PC-3 (cell line): ENCODE measurements around the gene QPRT. TPM values are rescaled to one million over a fixed set of nuclear protein-coding genes. Genes with fewer than 3 reads are reported as not detected.

ENCODE experiments used
- ATAC-seq: fragments of 200-7000 bp; cut with Tn5 transposase; 2 replicates; pipeline ENCODE4 v1.9.1; 2020; ENCODE audit warnings: mild to moderate bottlenecking, moderate library complexity
- BruUV-seq: library from RNA; stranded (reverse); fragments of 400-500 nt; replicated peaks from 2 replicates; lab custom pipeline; 2021; lab: Mats Ljungman, UMichigan
- CTCF ChIA-PET: fragments of 300-600 bp; sonication (Branson Sonifier 250); formaldehyde crosslinking; loops from one replicate; lab custom pipeline; 2022; ENCODE audit warnings: antibody characterized with exemption; lab: Charles Lee
- POLR2A ChIA-PET: fragments of 300-600 bp; sonication (Branson Sonifier 250); formaldehyde crosslinking; loops from one replicate; lab custom pipeline; 2022; ENCODE audit warnings: antibody characterized with exemption; ENCODE audit not compliant: unreplicated experiment; lab: Charles Lee
- DNase-seq: peaks from one replicate; pipeline ENCODE4 v3.0.0-alpha.2; 2015
- H2AFZ ChIP-seq: fragments of 300-600 bp; sonication (generic); 2 replicates; pipeline ENCODE4 v1.6.0; 2016; ENCODE audit warnings: antibody characterized with exemption, low read length
- H3F3A ChIP-seq: fragments of 300-600 bp; sonication (generic); one replicate; pipeline ENCODE4 v1.6.0; 2017; ENCODE audit warnings: antibody characterized with exemption, low read length, control low read depth, mild to moderate bottlenecking; ENCODE audit not compliant: unreplicated experiment
- H3K27ac ChIP-seq: fragments of 300-600 bp; sonication (generic); 2 replicates; pipeline ENCODE4 v1.5.1; 2016; ENCODE audit warnings: mild to moderate bottlenecking, low read length
- H3K27me3 ChIP-seq: fragments of 300-600 bp; sonication (generic); 2 replicates; pipeline ENCODE4 v1.6.1; 2016; ENCODE audit warnings: low read length, mixed read lengths
- H3K36me3 ChIP-seq: fragments of 300-600 bp; sonication (generic); 2 replicates; pipeline ENCODE4 v1.6.1; 2016; ENCODE audit warnings: low read depth, mixed run types, low read length, mixed read lengths
- H3K4me1 ChIP-seq: fragments of 300-600 bp; sonication (generic); 2 replicates; pipeline ENCODE4 v1.5.1; 2016; ENCODE audit warnings: low read length; ENCODE audit not compliant: insufficient read depth
- H3K4me2 ChIP-seq: fragments of 300-600 bp; sonication (generic); 2 replicates; pipeline ENCODE4 v1.6.0; 2016; ENCODE audit warnings: low read length
- H3K4me3 ChIP-seq: fragments of 300-600 bp; sonication (generic); 2 replicates; pipeline ENCODE4 v1.5.1; 2016; ENCODE audit warnings: mild to moderate bottlenecking, low read length, mixed read lengths
- H3K79me2 ChIP-seq: fragments of 300-600 bp; sonication (generic); 2 replicates; pipeline ENCODE4 v1.6.1; 2017; ENCODE audit warnings: low read length, mixed read lengths
- H3K9ac ChIP-seq: fragments of 300-600 bp; sonication (generic); 2 replicates; pipeline ENCODE4 v1.6.0; 2016; ENCODE audit warnings: mild to moderate bottlenecking, low read length
- H3K9me2 ChIP-seq: fragments of 300-600 bp; sonication (generic); replicated peaks from 2 replicates; pipeline ENCODE4 v1.6.1; 2016; ENCODE audit warnings: mixed run types, low read length, mixed read lengths
- H3K9me3 ChIP-seq: fragments of 300-600 bp; sonication (generic); 2 replicates; pipeline ENCODE4 v1.6.1; 2016; ENCODE audit warnings: low read length, mixed read lengths
- H4K20me1 ChIP-seq: fragments of 300-600 bp; sonication (generic); 2 replicates; pipeline ENCODE4 v1.6.1; 2016; ENCODE audit warnings: low read length, mixed read lengths
- CTCF ChIP-seq: fragments of 300-600 bp; sonication (generic); conservative IDR thresholded peaks from 2 replicates; pipeline ENCODE4 v1.5.1; 2017; ENCODE audit warnings: antibody characterized with exemption, low read depth, mild to moderate bottlenecking, low read length
- EZH2 ChIP-seq: fragments of 300-600 bp; sonication (generic); IDR thresholded peaks from one replicate; pipeline ENCODE4 v1.6.1; 2017; ENCODE audit warnings: antibody characterized with exemption, mild to moderate bottlenecking, low read length; ENCODE audit not compliant: unreplicated experiment
- EZH2phosphoT487 ChIP-seq: fragments of 300-600 bp; sonication (generic); IDR thresholded peaks from 2 replicates; pipeline ENCODE4 v1.6.1; 2018; ENCODE audit warnings: mild to moderate bottlenecking, antibody characterized with exemption, low read length, borderline replicate concordance
- intact Hi-C: fragments of 100-400 bp; cut with micrococcal nuclease; formaldehyde crosslinking; loops from 2 replicates; pipeline ENCODE4 v1.9.0; 2023
- total RNA-seq: library from RNA; depleted of rRNA; stranded (reverse); fragments of >200 nt; gene quantifications from 2 replicates; pipeline ENCODE4 v1.2.3, GENCODE V29; 2014

The QPRT gene
- total RNA-seq, 1 experiment from 2014 or later = 0.22 TPM

DNA sequence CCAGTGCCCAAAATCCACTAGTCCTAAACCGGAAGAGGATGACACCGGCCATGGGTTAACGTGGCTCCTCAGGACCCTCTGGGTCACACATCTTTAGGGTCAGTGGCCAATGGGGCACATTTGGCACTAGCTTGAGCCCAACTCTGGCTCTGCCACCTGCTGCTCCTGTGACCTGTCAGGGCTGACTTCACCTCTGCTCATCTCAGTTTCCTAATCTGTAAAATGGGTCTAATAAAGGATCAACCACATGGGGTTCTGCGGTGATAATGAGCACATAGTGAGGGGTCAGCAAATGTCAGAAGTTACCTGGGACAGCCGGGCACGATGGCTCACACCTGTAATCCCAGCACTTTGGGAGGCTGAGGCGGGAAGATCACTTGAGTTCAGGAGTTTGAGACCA, 18.4 kb downstream of the QPRT start:
- Histone ChIP-seq H3K36me3 (no peaks in the 10 kb centered on the region), H3K9me2 (no peaks in the 10 kb centered on the region), H3K4me2 (no peak overlapping the region), H2AFZ (no peak overlapping the region), H4K20me1 (no peaks in the 10 kb centered on the region), H3K9me3 (no peaks in the 10 kb centered on the region), H3K27ac (no peak overlapping the region), H3F3A (no peaks in the 10 kb centered on the region), H3K79me2 (no peaks in the 10 kb centered on the region), H3K27me3 (no peaks in the 10 kb centered on the region), H3K4me1 (no peaks in the 10 kb centered on the region), H3K4me3 (no peak overlapping the region), H3K9ac (no peak overlapping the region)
- no TSS peak for BruUV-seq
- TF ChIP-seq EZH2 = no peak
- no peak for TF ChIP-seq CTCF
- no peak for TF ChIP-seq EZH2phosphoT487
- ChIA-PET CTCF (no interaction called here), POLR2A (no interaction called here)
- DNase-seq (no peak), ATAC-seq (no peak)
- intact Hi-C loops = no loop called here

- H3K27me3 ChIP-seq = no peaks in the 10 kb centered on the region
- no peak overlapping the region for H3K4me3 ChIP-seq
- H3K9me2 ChIP-seq = no peaks in the 10 kb centered on the region
- intact Hi-C loops = no loop called here
- no peaks in the 10 kb centered on the region for H3K9me3 ChIP-seq
- no peak for TF ChIP-seq EZH2phosphoT487
- TF ChIP-seq CTCF = no peak
- no peak for TF ChIP-seq EZH2
- no peak overlapping the region for H2AFZ ChIP-seq
- no peak overlapping the region for H3K9ac ChIP-seq
- no peaks in the 10 kb centered on the region for H3K4me1 ChIP-seq
- BruUV-seq = no TSS peak
- no peak overlapping the region for H3K27ac ChIP-seq
- DNase-seq = no peak
- H3F3A ChIP-seq = no peaks in the 10 kb centered on the region
- CTCF ChIA-PET = interaction anchor here (0.6 kb wide), 1 partner anchor 24 kb away, joined by 3 read pairs; no protein-coding TSS in a partner anchor
- POLR2A ChIA-PET = no interaction called here
- H3K36me3 ChIP-seq = no peaks in the 10 kb centered on the region
- ATAC-seq = no peak
- H3K4me2 ChIP-seq = no peak overlapping the region
- no peaks in the 10 kb centered on the region for H4K20me1 ChIP-seq
- no peaks in the 10 kb centered on the region for H3K79me2 ChIP-seq
Measured at GRCh38 chr16:29698042-29698441, 19.1 kb downstream of the QPRT start.

DNA sequence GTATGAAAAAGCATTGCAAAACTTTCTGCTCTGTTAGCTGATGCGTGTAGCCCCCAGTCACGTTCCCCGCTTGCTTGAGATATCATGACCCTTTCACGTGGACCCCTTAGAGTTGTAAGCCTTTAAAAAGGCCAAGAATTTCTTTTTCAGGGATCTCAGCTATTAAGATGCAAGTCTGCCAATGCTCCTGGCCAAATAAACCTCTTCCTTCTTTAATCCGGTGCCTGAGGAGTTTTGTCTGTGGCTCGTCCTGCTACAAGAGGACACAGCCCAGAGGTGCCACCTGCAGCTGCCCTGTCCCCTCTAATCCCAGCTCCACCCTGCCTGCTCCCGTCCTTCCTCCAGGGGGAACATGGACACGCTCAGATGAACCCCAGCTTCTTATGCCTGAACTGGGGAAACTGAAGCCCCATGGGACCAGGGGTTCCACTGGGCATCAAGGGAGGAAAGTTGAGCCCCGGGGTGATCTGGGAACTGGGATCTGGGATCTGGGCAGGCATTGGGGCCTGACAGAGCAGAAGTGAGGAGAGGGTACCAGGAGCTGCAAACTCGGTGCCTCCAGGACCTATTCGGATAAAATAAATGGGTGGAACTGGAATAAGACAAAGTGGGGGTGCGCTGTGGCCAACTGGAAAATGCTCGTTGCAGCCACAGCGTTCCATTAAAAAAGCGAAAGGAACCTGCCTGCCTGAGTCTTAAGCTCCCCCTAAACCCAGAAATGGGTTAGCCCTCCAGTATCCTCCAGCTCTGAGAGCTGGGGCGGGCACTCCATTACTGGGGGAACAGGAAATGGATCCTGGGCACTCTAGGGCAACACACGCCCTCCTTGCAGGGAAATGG, 19.7 kb downstream of the QPRT start:
- ChIA-PET CTCF (interaction anchor here (0.6 kb wide), 1 partner anchor 23 kb away, joined by 3 read pairs; no protein-coding TSS in a partner anchor), POLR2A (no interaction called here)
- Histone ChIP-seq H3K9me2 (no peaks in the 10 kb centered on the region), H3K9me3 (no peaks in the 10 kb centered on the region), H4K20me1 (no peaks in the 10 kb centered on the region), H2AFZ (no peak overlapping the region), H3K27ac (no peak overlapping the region), H3F3A (no peaks in the 10 kb centered on the region), H3K36me3 (no peaks in the 10 kb centered on the region), H3K79me2 (no peaks in the 10 kb centered on the region), H3K4me1 (no peaks in the 10 kb centered on the region), H3K27me3 (no peaks in the 10 kb centered on the region), H3K9ac (no peak overlapping the region), H3K4me2 (no peak overlapping the region), H3K4me3 (no peak overlapping the region)
- intact Hi-C loops = no loop called here
- no peak for DNase-seq
- TF ChIP-seq EZH2phosphoT487 = no peak
- TF ChIP-seq CTCF = no peak
- TF ChIP-seq EZH2 = no peak
- no TSS peak for BruUV-seq
- ATAC-seq = no peak
